HCT116 (cell line): ENCODE results near the gene SLC24A3. TPM values are rescaled to one million over a fixed set of nuclear protein-coding genes. Genes with fewer than 3 reads are reported as not detected.

Experiments
- ATAC-seq: fragments of 200-7000 bp; cut with Tn5 transposase; 2 replicates; pipeline ENCODE4 v1.9.1; 2020; ENCODE audit warnings: mild to moderate bottlenecking, moderate library complexity
- BruUV-seq: library from RNA; stranded (reverse); fragments of 400-500 nt; replicated peaks from 2 replicates; lab custom pipeline; 2021; lab: Mats Ljungman, UMichigan
- CTCF ChIA-PET: fragments of 300-600 bp; sonication (Branson Sonifier 250); formaldehyde crosslinking; loops from one replicate; lab custom pipeline; 2021; ENCODE audit warnings: antibody characterized with exemption; lab: Charles Lee
- POLR2A ChIA-PET: fragments of 300-600, 350-600 bp; sonication (Branson Sonifier 250); formaldehyde crosslinking; loops from one replicate; lab custom pipeline; 2021; ENCODE audit warnings: antibody characterized with exemption; lab: Charles Lee
- RAD21 ChIA-PET, 2 experiments: fragments of 300-600 bp; sonication (Branson Sonifier 250); formaldehyde crosslinking; loops; one replicate each; lab custom pipeline; 2023; ENCODE audit warnings: low total read pairs in 2 of 2; ENCODE audit not compliant: uncharacterized antibody in 2 of 2, unreplicated experiment in 2 of 2, low non-redundant PET in 1 of 2; lab: Charles Lee
- DNase-seq: peaks from one replicate; pipeline ENCODE4 v3.0.0-alpha.2; 2010; ENCODE audit warnings: low read depth, low spot score
- H2AFZ ChIP-seq: fragments of 200-600 bp; shearing (Covaris generic), sonication (generic); 2 replicates; pipeline ENCODE4 v1.6.1; 2017; ENCODE audit warnings: low read depth, mixed run types, mixed read lengths, antibody characterized with exemption, low read length; ENCODE audit not compliant: poor library complexity, severe bottlenecking
- H3K27ac ChIP-seq: 2 replicates; pipeline ENCODE4 v1.5.1; 2012; ENCODE audit warnings: low read depth, low read length
- H3K27me3 ChIP-seq: fragments of 200-600 bp; sonication (generic); 2 replicates; pipeline ENCODE4 v1.6.1; 2016; ENCODE audit warnings: mixed run types, low read length, mixed read lengths; ENCODE audit not compliant: insufficient read depth
- H3K36me3 ChIP-seq, 2 experiments: fragments of 200-500 bp in 1 of 2; fragments of 200-600 bp in 1 of 2; sonication (Bioruptor generic) in 1 of 2; sonication (generic) in 1 of 2; 2 replicates each; pipeline versions ENCODE4 v1.5.1 to v1.6.1; 2014 to 2016; ENCODE audit warnings: low read length in 2 of 2, inconsistent platforms in 1 of 2, mixed read lengths in 1 of 2, mixed run types in 1 of 2; ENCODE audit not compliant: insufficient read depth in 2 of 2, control insufficient read depth in 1 of 2
- H3K4me1 ChIP-seq, 2 experiments: fragments of 200-600 bp in 1 of 2; sonication (generic) in 1 of 2; 2 replicates each; pipeline versions ENCODE4 v1.5.1 to v1.6.1; 2012 to 2017; ENCODE audit warnings: low read length in 2 of 2, inconsistent platforms in 1 of 2, mild to moderate bottlenecking in 1 of 2, mixed read lengths in 1 of 2, mixed run types in 1 of 2, moderate library complexity in 1 of 2; ENCODE audit not compliant: insufficient read depth in 2 of 2, control insufficient read depth in 1 of 2
- H3K4me2 ChIP-seq: fragments of 200-600 bp; sonication (generic); 2 replicates; pipeline ENCODE4 v1.6.1; 2017; ENCODE audit warnings: mixed run types, low read length, mixed read lengths
- H3K4me3 ChIP-seq, 2 experiments: fragments of 200-600 bp in 1 of 2; sonication (generic) in 1 of 2; replicated peaks in 1 of 2; 2 replicates each; pipeline ENCODE4 v1.5.1; 2011 to 2016; ENCODE audit warnings: low read length in 2 of 2, control low read depth in 1 of 2, low read depth in 1 of 2, mild to moderate bottlenecking in 1 of 2, mixed read lengths in 1 of 2, mixed run types in 1 of 2
- H3K79me2 ChIP-seq: fragments of 200-600 bp; sonication (generic); 2 replicates; pipeline ENCODE4 v1.6.1; 2017; ENCODE audit warnings: mild to moderate bottlenecking, mixed run types, low read length, moderate library complexity, mixed read lengths; ENCODE audit not compliant: insufficient read depth
- H3K9ac ChIP-seq: fragments of 200-600 bp; sonication (generic); 2 replicates; pipeline ENCODE4 v1.6.1; 2016; ENCODE audit warnings: low read length, mixed read lengths
- H3K9me2 ChIP-seq: fragments of 200-600 bp; sonication (generic), shearing (Covaris generic); 2 replicates; pipeline ENCODE4 v1.6.1; 2017; ENCODE audit warnings: mixed run types, mild to moderate bottlenecking, moderate library complexity; ENCODE audit not compliant: insufficient read depth
- H3K9me3 ChIP-seq, 2 experiments: fragments of 200-500 bp in 1 of 2; fragments of 200-600 bp in 1 of 2; sonication (Bioruptor generic) in 1 of 2; sonication (generic) in 1 of 2; 2 replicates each; pipeline ENCODE4 v1.6.1; 2014 to 2017; ENCODE audit warnings: low read length in 2 of 2, mixed read lengths in 2 of 2, inconsistent platforms in 1 of 2, low read depth in 1 of 2, mild to moderate bottlenecking in 1 of 2, mixed run types in 1 of 2, moderate library complexity in 1 of 2; ENCODE audit not compliant: control insufficient read depth in 1 of 2, insufficient read depth in 1 of 2
- H4K20me1 ChIP-seq: fragments of 200-600 bp; sonication (generic), shearing (Covaris generic); 2 replicates; pipeline ENCODE4 v1.6.1; 2017; ENCODE audit warnings: mixed run types, mild to moderate bottlenecking, moderate library complexity; ENCODE audit not compliant: insufficient read depth
- CBX3 ChIP-seq: IDR thresholded peaks from 2 replicates; pipeline ENCODE4 v1.6.1; 2012; ENCODE audit warnings: low read depth
- CTCF ChIP-seq, 3 experiments: fragments of 200-600 bp in 1 of 3; sonication (generic) in 1 of 3; IDR thresholded peaks in 2 of 3; conservative IDR thresholded peaks in 1 of 3; 2 replicates each; pipeline ENCODE4 v1.5.1; 2012 to 2017; ENCODE audit warnings: low read depth in 2 of 3, low read length in 2 of 3, antibody characterized with exemption in 1 of 3, borderline replicate concordance in 1 of 3, control low read depth in 1 of 3, mild to moderate bottlenecking in 1 of 3, mixed read lengths in 1 of 3, mixed run types in 1 of 3, moderate library complexity in 1 of 3; ENCODE audit not compliant: insufficient read depth in 1 of 3
- EGR1 ChIP-seq: IDR thresholded peaks from 2 replicates; pipeline ENCODE4 v1.6.1; 2012; ENCODE audit warnings: low read depth
- ELF1 ChIP-seq: IDR thresholded peaks from 2 replicates; pipeline ENCODE4 v1.6.1; 2012; ENCODE audit warnings: low read depth, borderline replicate concordance
- EZH2phosphoT487 ChIP-seq: fragments of 200-600 bp; IDR thresholded peaks from 2 replicates; pipeline ENCODE4 v1.6.1; 2018; ENCODE audit warnings: antibody characterized with exemption, borderline replicate concordance
- FOSL1 ChIP-seq: IDR thresholded peaks from 2 replicates; pipeline ENCODE4 v1.6.1; 2012; ENCODE audit warnings: low read depth
- JUND ChIP-seq: IDR thresholded peaks from 2 replicates; pipeline ENCODE4 v1.6.1; 2012
- POLR2A ChIP-seq: IDR thresholded peaks from 2 replicates; pipeline ENCODE4 v1.7.0; 2011; ENCODE audit warnings: borderline replicate concordance; ENCODE audit not compliant: insufficient read depth, insufficient read length; ENCODE audit errors: extremely low read depth
- RAD21 ChIP-seq: IDR thresholded peaks from 2 replicates; pipeline ENCODE4 v1.6.1; 2012; ENCODE audit warnings: low read depth, mild to moderate bottlenecking
- REST ChIP-seq: IDR thresholded peaks from 2 replicates; pipeline ENCODE4 v1.6.1; 2012; ENCODE audit warnings: low read depth
- SIN3A ChIP-seq: IDR thresholded peaks from 2 replicates; pipeline ENCODE4 v1.6.1; 2012; ENCODE audit warnings: low read depth
- SP1 ChIP-seq: IDR thresholded peaks from 2 replicates; pipeline ENCODE4 v1.6.1; 2012; ENCODE audit warnings: low read depth
- SRF ChIP-seq: IDR thresholded peaks from 2 replicates; pipeline ENCODE4 v1.6.1; 2012; ENCODE audit warnings: low read depth
- YY1 ChIP-seq: IDR thresholded peaks from 2 replicates; pipeline ENCODE4 v1.6.1; 2011; ENCODE audit warnings: low read length, low read depth, moderate library complexity, mild to moderate bottlenecking; ENCODE audit not compliant: insufficient replicate concordance; ENCODE audit errors: extremely low read depth
- ZFX ChIP-seq: fragments of 450-650 bp; IDR thresholded peaks from 2 replicates; pipeline ENCODE4 v1.6.1; 2017
- intact Hi-C: fragments of 100-400 bp; cut with micrococcal nuclease; formaldehyde crosslinking; loops from 2 replicates; pipeline ENCODE4 v1.10.0; 2022
- total RNA-seq: library from RNA; stranded (reverse); gene quantifications from one replicate; pipeline ENCODE4 v1.2.1, GENCODE V29; 2021; ENCODE audit not compliant: unreplicated experiment

Gene SLC24A3
- total RNA-seq, 1 experiment from 2014 or later, result not detected

- Histone ChIP-seq H3K4me3 (no peak overlapping the region), H2AFZ (no peak overlapping the region), H3K27me3 (no peaks in the 10 kb centered on the region), H3K27ac (no peak overlapping the region), H3K9ac (no peak overlapping the region), H3K79me2 (no peaks in the 10 kb centered on the region), H3K36me3 (no peaks in the 10 kb centered on the region), H4K20me1 (no peaks in the 10 kb centered on the region), H3K4me1 (no peaks in the 10 kb centered on the region), H3K9me2 (no peaks in the 10 kb centered on the region), H3K9me3 (no peaks in the 10 kb centered on the region), H3K4me2 (no peak overlapping the region)
- TF ChIP-seq ZFX (no peak), SRF (no peak), POLR2A (no peak), EGR1 (no peak), JUND (no peak), REST (no peak), FOSL1 (no peak), RAD21 (no peak), SIN3A (no peak), SP1 (no peak), CBX3 (no peak), YY1 (no peak), EZH2phosphoT487 (no peak), ELF1 (no peak), CTCF (IDR thresholded peaks at IDR 0.05 in 2 of 3, conservative IDR thresholded peaks at IDR 0.05 in 1 of 3; ENCODE audit: borderline replicate concordance in 1 of 3, insufficient read depth in 1 of 3, low read depth in 2 of 3, low read length in 2 of 3) (no peak)
- DNase-seq (no peak), ATAC-seq (no peak)
- ChIA-PET CTCF (no interaction called here), POLR2A (no interaction called here), RAD21 (no interaction called here)
- no TSS peak for BruUV-seq
- intact Hi-C loops, result no loop called here
Observed at GRCh38 chr20:19508449-19508848, 296.0 kb downstream of the SLC24A3 start.
